ENCODE measurements around the gene FAM180A.
"Not testable (repeated sequence)": the region's sequence is repeated elsewhere in the genome, so short reads cannot be mapped to it uniquely, and the experiment has no call there.

FAM180A gene

DNA sequence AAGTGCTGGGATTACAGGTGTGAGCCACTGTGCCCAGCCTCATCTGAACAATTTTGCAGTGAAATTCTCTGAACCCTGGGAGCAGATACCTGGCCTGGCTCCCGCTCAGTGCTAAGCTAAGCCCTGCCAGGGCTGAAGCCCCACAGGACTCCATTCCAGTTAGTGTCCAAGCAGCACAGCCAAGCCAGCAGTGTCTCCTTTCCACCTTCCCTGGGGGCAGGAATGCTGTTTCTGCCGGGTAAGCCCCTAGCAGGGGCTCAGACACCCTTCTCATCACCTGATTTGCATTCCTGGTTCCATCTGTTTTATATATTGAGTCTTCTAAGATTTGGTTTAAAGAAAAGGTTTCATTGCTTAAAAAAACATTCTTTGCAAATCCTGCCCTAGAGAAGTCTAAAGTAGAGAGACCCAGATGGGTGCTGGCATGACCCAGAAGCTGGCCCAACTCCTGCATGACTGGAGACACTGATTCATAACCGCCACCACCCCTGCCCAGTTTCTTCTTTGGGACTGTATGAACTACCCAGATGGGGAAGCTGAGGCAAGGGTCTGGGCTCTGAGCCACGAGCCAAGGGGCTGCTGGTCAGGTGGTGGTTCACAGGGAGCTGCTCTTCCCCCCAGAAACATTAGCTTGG, 34.7 kb downstream of the FAM180A start:
- DNase-seq (ENCODE audit: low read depth, low spot score): no peak

GRCh38 chr7:135712796-135713195, 35.8 kb downstream of the FAM180A start:
- peak; percentile 26 for DNase-seq (ENCODE audit: low read depth, low spot score)

DNA sequence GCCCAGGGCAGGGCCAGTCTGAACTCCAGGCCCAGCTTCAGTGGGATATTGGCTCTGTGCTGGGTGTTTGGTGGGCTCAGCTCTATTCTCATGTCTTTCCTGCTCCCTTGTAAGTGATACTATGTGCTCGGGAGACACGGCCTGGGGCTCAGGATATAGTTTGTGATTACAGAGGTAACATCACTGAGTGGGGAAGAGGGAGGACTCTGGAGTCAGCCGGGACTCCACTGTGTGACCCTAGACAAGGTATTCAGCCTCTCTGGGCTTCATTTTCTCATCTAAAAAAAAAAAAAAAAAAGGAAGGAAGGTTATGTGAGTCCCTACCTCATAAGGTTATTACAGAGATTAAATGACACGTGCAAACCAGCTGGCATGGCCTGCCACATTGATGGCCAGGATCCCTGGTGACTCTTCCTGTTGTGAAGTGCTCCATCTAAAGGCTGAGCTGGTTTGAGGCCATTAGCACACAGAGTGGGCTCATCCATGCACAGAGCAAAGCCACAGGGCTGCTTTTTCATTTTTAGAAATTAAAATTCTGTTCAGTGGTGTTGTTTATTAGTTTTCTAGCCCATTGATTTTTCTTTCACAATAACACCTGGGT, 36.3 kb downstream of the FAM180A start:
- DNase-seq (ENCODE audit: low read depth, low spot score): no peak

- DNase-seq (ENCODE audit: low read depth, low spot score): no peak
Observed at GRCh38 chr7:135711139-135711469, 37.5 kb downstream of the FAM180A start.

- DNase-seq (ENCODE audit: low read depth, low spot score): no peak
Observed at GRCh38 chr7:135710417-135711138, 38.0 kb downstream of the FAM180A start.

- peak; percentile 62 for DNase-seq (ENCODE audit: low read depth, low spot score)
Observed at GRCh38 chr7:135709508-135709907, 39.1 kb downstream of the FAM180A start.

DNA sequence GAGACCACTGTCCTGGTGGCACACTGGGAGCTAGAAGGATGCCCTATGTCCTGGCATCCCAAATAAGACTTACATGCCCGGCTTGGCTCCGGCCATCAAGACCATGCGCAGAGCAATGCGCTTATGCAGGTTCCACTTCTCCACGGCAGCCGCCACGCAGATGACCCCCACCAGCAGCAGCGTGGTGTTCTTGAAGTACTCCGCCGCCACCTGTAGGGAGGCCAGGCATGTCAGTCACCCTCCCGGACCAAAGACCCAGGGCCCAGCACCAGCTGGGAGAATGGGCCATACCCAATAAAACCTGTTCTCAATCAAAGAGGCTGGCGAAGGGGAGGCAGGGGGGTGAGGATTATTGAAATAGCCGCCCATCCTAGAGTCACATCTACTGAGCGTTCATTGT, 40.6 kb downstream of the FAM180A start:
- no peak for DNase-seq (ENCODE audit: low read depth, low spot score)

DNA sequence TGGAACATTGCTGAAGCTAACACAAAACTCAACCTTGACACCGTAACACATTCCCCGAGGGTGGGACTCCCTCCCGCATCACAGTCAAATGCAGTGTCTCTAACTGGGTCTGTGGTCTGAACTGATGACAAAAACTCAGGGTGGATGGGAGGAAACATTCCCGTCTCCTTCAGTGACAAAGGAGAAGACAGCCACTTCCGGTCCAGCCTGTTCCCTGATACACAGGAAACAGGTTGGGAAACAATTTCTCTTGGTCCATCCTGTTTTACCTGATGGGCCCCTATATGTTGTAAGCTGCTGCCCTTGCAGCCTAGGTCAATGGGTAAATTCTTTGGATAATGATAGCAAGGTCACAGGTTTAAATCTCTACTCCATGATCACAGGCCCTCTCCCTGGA, 41.0 kb downstream of the FAM180A start:
- no peak for DNase-seq (ENCODE audit: low read depth, low spot score)

DNA sequence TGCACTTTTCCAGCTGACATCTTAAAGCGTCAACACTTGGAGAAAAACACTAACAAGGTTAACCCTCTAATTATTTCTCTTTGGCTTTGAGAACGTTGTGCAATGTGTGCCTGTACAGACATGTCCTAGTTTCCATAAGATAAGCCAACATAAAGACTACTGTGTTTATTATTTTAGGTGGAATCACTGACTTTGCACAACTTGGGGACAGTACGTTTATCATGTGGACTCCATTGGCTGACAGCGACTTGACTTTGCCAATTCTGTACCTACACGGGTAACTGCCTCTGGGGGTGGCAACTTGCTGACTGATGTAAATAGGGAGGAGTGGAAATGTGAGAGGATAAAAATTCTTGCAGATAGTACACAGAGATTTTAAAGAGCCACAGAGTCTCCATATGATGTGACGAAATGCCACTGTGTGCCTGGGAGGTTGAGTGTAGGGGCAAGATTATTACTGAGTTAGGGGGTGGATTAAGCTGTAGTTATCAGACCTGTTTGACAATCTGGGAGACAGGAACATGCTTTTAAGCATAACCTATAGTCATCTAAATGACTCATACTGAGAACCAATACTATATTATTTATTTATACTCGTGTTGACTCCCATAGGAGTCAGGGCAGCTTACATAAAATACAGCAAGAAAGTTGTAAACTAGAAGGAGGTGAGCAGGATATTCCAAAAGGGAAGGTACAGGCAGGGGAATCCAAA, 41.6 kb downstream of the FAM180A start:
- DNase-seq (ENCODE audit: low read depth, low spot score): no peak

- no peak for DNase-seq (ENCODE audit: low read depth, low spot score)
Observed at GRCh38 chr7:135706038-135706742, 42.4 kb downstream of the FAM180A start.

DNA sequence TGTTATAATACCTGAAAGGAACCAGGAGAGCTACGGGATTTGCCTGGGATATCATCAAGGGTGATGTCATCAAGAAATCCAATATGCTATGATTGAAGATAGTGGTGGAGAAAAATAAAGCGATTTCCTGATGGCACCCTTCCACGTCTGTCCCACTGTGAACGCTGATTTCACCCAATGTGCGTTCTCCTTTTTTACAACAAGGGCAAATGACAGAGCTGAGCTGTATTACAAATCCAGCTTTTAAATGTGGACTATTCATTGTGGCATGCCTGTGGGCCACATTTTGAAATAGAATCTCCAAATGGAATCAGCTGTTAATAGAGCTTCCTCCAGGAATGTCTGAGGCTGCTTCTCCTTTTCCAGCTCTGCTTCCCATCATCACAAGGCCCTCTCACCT, 43.9 kb downstream of the FAM180A start:
- DNase-seq (ENCODE audit: low read depth, low spot score): no peak

DNA sequence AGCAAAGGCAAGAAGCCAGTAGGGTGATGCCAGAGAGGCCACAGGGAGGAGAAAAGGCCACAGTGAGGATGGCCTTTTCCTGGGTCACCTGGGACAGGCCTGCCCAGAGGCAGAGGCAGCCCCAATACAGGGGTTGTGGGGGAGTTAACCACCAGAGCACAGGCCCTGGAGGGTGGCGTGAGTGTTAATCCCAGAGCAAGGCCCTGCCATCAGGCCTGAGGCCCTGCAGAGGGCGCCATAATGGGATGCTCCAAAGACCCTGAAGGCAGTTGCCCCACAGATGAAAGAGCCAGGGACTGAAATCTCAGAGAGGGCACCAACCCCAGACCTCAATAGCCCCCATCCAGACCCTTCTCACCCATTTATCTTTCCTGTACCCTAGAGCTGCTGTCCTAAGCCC, 44.5 kb downstream of the FAM180A start:
- no peak for DNase-seq (ENCODE audit: low read depth, low spot score)

GRCh38 chr7:135697276-135698049, 51.1 kb downstream of the FAM180A start:
- DNase-seq (ENCODE audit: low read depth, low spot score): no peak

DNA sequence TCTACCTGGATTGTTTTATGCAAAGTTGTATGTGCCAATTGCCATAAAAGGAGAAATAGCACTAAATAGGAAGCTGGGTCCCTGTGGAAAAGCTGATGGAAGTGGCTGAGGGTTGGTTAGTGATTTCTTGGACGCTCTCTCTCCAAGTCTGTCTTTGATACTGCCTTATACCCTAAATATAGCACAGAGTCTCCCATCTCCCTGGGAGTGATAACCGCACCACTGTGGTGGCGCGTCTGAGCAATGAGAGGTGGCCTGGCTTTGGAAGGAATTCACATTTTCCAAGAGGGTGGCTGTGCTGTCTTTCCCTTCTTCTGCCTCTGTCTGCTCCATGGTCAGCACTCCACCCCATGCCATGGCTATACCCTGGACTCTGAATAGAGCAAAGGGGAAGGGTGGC, 55.1 kb downstream of the FAM180A start:
- no peak for DNase-seq (ENCODE audit: low read depth, low spot score)

GRCh38 chr7:135692606-135693005, 56.0 kb downstream of the FAM180A start:
- DNase-seq (ENCODE audit: low read depth, low spot score): not testable (repeated sequence)

GRCh38 chr7:135692055-135692454, 56.6 kb downstream of the FAM180A start:
- peak; percentile 52 for DNase-seq (ENCODE audit: low read depth, low spot score)

- peak; percentile 65 for DNase-seq (ENCODE audit: low read depth, low spot score)
Observed at GRCh38 chr7:135690566-135690965, 58.0 kb downstream of the FAM180A start.

GRCh38 chr7:135687466-135687865, 61.1 kb downstream of the FAM180A start:
- DNase-seq (ENCODE audit: low read depth, low spot score): no peak

DNA sequence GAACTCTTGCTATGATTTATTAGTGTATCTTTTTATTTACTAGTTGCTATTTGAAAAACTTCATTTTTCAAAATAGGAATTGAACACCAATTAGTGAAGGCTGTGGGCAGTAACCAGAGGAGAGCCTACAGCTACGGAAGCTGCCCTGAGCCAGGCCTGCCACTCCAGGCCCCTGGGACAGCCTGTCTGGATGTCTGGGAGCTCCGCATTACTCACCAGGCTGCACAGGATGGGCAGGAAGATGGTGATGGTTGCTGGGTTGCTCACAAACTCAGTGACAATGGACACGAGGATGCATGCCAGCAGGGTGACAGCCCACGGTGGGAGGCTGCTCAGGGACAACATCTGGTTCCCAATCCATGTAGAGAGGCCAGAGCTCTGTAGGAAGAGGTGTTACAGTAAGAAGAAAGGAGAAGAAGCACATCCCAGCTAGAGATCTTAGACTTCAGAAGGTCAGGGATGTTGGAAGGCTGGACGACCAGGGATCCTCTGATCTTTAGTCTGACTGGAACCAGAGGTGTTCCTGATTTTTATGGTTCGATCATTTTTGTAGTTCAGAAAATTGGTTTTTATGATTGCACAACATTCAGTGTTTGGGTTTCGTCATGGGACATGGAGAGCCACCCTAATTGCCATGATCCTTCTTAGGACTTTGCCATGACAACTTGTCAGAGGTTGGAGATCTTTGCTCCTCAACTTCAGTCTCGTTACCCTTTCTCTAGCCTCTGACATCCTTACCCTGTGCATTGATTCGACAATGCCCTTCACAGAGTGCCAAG, 63.1 kb downstream of the FAM180A start:
- peak; percentile 48 for DNase-seq (ENCODE audit: low read depth, low spot score)

DNA sequence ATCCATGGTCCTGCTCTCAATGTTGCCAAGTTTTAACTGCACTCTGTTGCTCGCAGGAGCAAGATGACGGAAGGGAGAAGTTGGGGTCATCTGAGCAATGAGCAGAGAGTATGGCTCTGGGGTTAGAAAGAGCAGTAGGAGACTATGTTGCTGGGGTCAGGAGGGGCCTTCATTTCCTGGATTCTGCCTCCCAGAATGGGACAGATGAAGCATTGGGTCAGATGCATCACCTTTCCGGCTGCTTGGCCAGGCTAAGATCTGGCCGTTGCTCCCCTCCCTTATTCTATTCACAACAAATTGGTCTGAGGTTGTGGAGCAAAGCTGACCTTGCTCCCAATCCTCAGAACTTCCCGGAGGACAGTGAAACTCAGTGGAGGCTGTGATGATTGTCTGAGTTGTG, 63.9 kb downstream of the FAM180A start:
- DNase-seq (ENCODE audit: low read depth, low spot score): no peak

Data from astrocyte of the hippocampus (primary cell).